ENCODE measurements around the gene CHMP4B. TPM values are rescaled to one million over a fixed set of nuclear protein-coding genes. Genes with fewer than 3 reads are reported as not detected.

Gene CHMP4B
- total and polyA plus RNA-seq, 12 donors = 55.1 to 150 (median 93.4) TPM

DNA sequence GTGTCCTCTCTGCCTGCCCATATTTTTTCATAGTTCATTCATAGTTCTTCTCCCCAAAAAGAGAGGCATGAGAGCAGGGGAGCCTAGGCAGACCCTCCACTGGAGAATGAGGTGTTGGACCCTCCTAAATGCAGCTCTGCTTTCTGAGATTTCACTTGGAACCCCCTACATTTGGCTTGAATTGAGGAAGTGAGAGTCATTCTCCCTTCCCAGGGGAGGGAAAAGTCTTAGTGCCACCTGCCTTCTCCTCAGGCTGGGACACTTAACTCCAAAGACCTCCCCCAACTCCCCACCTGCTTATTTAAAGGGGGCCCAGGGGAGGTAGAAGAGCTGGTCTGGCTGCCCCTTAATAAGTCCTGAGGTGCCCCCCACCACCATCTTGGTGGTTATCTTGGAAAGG is 78.2 kb downstream of the CHMP4B start:
- no peaks in the 10 kb centered on the region for H3K36me3 ChIP-seq (replicated peaks in 1 of 2)
- H3K9me3 ChIP-seq (replicated peaks in 1 of 3) = no peaks in the 10 kb centered on the region
- H3K4me1 ChIP-seq (replicated peaks in 1 of 2) = no peaks in the 10 kb centered on the region
- no peak overlapping the region for H3K27ac ChIP-seq
- intact Hi-C loops (cut with DNase I) = no loop called here
- H3K27me3 ChIP-seq = no peaks in the 10 kb centered on the region
- H3K4me3 ChIP-seq = no peak overlapping the region
- DNase-seq = no peak
- TF ChIP-seq POLR2A (IDR thresholded peaks at IDR 0.05) = no peak
- TF ChIP-seq, protein P1, sequence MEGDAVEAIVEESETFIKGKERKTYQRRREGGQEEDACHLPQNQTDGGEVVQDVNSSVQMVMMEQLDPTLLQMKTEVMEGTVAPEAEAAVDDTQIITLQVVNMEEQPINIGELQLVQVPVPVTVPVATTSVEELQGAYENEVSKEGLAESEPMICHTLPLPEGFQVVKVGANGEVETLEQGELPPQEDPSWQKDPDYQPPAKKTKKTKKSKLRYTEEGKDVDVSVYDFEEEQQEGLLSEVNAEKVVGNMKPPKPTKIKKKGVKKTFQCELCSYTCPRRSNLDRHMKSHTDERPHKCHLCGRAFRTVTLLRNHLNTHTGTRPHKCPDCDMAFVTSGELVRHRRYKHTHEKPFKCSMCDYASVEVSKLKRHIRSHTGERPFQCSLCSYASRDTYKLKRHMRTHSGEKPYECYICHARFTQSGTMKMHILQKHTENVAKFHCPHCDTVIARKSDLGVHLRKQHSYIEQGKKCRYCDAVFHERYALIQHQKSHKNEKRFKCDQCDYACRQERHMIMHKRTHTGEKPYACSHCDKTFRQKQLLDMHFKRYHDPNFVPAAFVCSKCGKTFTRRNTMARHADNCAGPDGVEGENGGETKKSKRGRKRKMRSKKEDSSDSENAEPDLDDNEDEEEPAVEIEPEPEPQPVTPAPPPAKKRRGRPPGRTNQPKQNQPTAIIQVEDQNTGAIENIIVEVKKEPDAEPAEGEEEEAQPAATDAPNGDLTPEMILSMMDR (IDR thresholded peaks at IDR 0.05) = no peak

- no peaks in the 10 kb centered on the region for H3K27me3 ChIP-seq
- WGBS, 4 donors = 78 to 93% (median 87%) methylated on average over 1 of the region's 1 CpG
- intact Hi-C loops (cut with DNase I) = no loop called here
- no peak overlapping the region for H3K27ac ChIP-seq
- DNase-seq = no peak
- no peaks in the 10 kb centered on the region for H3K4me1 ChIP-seq (replicated peaks in 1 of 2)
- H3K4me3 ChIP-seq = no peak overlapping the region
- TF ChIP-seq POLR2A (IDR thresholded peaks at IDR 0.05) = no peak
- TF ChIP-seq, protein P1 (IDR thresholded peaks at IDR 0.05) = no peak
- no peaks in the 10 kb centered on the region for H3K36me3 ChIP-seq (replicated peaks in 1 of 2)
- no peaks in the 10 kb centered on the region for H3K9me3 ChIP-seq (replicated peaks in 1 of 3)
These were observed 79.4 kb downstream of the CHMP4B start for GRCh38 chr20:33890557-33890956.

DNA sequence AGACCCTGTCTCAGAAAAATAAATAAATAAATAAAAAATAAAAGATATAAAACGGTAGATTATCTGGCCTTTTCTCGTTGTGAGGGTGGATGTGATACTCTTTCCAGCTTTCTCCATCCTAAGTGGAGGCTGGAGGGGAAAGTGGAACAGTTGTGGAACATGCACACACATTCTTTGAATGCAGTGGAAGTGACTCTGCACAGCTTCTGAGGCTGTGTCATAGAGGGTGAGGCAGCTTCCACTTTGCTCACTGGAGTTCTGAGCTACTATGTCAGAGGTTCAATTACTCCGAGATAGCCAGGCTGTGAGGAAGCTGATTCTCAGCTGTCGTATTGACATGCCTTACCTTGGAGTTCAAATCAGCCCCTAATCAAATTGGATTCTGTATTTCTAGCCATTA is 82.2 kb downstream of the CHMP4B start:
- no peak for DNase-seq
- Histone ChIP-seq H3K36me3 (replicated peaks in 1 of 2) (no peaks in the 10 kb centered on the region), H3K4me3 (no peak overlapping the region), H3K27ac (no peak overlapping the region), H3K4me1 (replicated peaks in 1 of 2) (no peaks in the 10 kb centered on the region), H3K27me3 (no peaks in the 10 kb centered on the region), H3K9me3 (replicated peaks in 1 of 3) (no peaks in the 10 kb centered on the region)
- intact Hi-C loops (cut with DNase I) = no loop called here
- TF ChIP-seq, protein P1 (IDR thresholded peaks at IDR 0.05) = no peak
- TF ChIP-seq POLR2A (IDR thresholded peaks at IDR 0.05) = no peak
- WGBS, 4 donors = 75 to 85% (median 84%) methylated on average over 4 of the region's 4 CpGs

DNA sequence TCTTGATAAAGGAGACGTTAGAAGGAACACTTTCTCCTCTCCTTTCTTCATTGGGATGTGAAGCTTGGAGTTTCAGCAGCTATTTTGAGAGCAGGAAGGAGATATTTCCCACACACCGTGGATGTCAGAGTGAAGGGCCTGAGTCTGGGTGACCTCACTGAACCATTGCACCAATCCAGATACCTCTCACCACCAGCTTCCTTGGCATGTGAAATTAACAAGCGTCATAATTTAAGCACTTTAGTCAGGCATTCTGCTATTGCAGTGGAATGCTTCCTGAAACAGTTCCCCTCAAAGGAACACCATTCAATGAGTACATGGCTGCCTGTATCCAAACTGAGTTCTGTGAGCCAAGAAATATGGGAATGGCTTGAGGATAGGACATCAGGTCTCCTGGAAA is 83.7 kb downstream of the CHMP4B start:
- WGBS, 4 donors = 56 to 83% (median 77%) methylated on average over 3 of the region's 3 CpGs
- intact Hi-C loops (cut with DNase I) = no loop called here
- Histone ChIP-seq H3K4me1 (replicated peaks in 1 of 2) (no peaks in the 10 kb centered on the region), H3K9me3 (replicated peaks in 1 of 3) (no peaks in the 10 kb centered on the region), H3K36me3 (replicated peaks in 1 of 2) (no peaks in the 10 kb centered on the region), H3K4me3 (no peak overlapping the region), H3K27me3 (no peaks in the 10 kb centered on the region), H3K27ac (no peak overlapping the region)
- no peak for DNase-seq
- no peak for TF ChIP-seq POLR2A (IDR thresholded peaks at IDR 0.05)
- TF ChIP-seq, protein P1 (IDR thresholded peaks at IDR 0.05) = no peak

Measured in adrenal gland (tissue), 12 donors.